GM19324 (cell line): ENCODE data around the gene SLC1A1.
A peak's percentile ranks its signal among the peaks of the same experiment; 100 is the strongest.

Experiments used
- ATAC-seq: cut with Tn5 transposase; IDR thresholded peaks from one replicate; pipeline ENCODE4 v1.9.1; 2021; ENCODE audit warnings: mild to moderate bottlenecking, moderate library complexity; ENCODE audit not compliant: unreplicated experiment, low FRiP score

Gene SLC1A1

GRCh38 chr9:4489919-4490704 is at the start of gene SLC1A1:
TSS of gene SLC1A1 (plus strand) at chr9:4490468. CDS start at chr9:4490680, 212 bp downstream.
- peak; percentile 85 for ATAC-seq

GRCh38 chr9:4442806-4443205 is 47.5 kb upstream of the SLC1A1 start:
- no peak for ATAC-seq

GRCh38 chr9:4443439-4443838 is 46.8 kb upstream of the SLC1A1 start:
- ATAC-seq = no peak

GRCh38 chr9:4461437-4461836 is 28.8 kb upstream of the SLC1A1 start:
- no peak for ATAC-seq

GRCh38 chr9:4463824-4464223 is 26.4 kb upstream of the SLC1A1 start:
- no peak for ATAC-seq

GRCh38 chr9:4464911-4465513 is 25.3 kb upstream of the SLC1A1 start:
- ATAC-seq = peak; percentile 96

GRCh38 chr9:4465910-4466309 is 24.4 kb upstream of the SLC1A1 start:
- no peak for ATAC-seq

GRCh38 chr9:4475301-4475700 is 15.0 kb upstream of the SLC1A1 start:
- no peak for ATAC-seq

- ATAC-seq = no peak
These were observed 4.1 kb upstream of the SLC1A1 start for GRCh38 chr9:4486176-4486575.

- ATAC-seq = no peak
These were observed 728 bp upstream of the SLC1A1 start for GRCh38 chr9:4489562-4489918.

- ATAC-seq = peak; percentile 20
These were observed 697 bp downstream of the SLC1A1 start for GRCh38 chr9:4490705-4491625.

- no peak for ATAC-seq
These were observed 1.3 kb downstream of the SLC1A1 start for GRCh38 chr9:4491626-4491975.

- ATAC-seq = no peak
These were observed 4.1 kb downstream of the SLC1A1 start for GRCh38 chr9:4494332-4494731.

- no peak for ATAC-seq
These were observed 4.5 kb downstream of the SLC1A1 start for GRCh38 chr9:4494806-4495205.

- ATAC-seq = no peak
These were observed 5.3 kb downstream of the SLC1A1 start for GRCh38 chr9:4495537-4495936.

GRCh38 chr9:4496497-4496896 is 6.2 kb downstream of the SLC1A1 start:
- no peak for ATAC-seq

GRCh38 chr9:4497395-4497794 is 7.1 kb downstream of the SLC1A1 start:
- ATAC-seq = no peak

GRCh38 chr9:4497855-4498254 is 7.6 kb downstream of the SLC1A1 start:
- no peak for ATAC-seq

- ATAC-seq = no peak
These were observed 9.6 kb downstream of the SLC1A1 start for GRCh38 chr9:4499917-4500316.

- no peak for ATAC-seq
These were observed 10.9 kb downstream of the SLC1A1 start for GRCh38 chr9:4501147-4501507.

- ATAC-seq = no peak
These were observed 12.2 kb downstream of the SLC1A1 start for GRCh38 chr9:4502444-4502843.
